GM21447 (cell line): Measurements from ENCODE around the gene SNUPN.

Source experiments
- ATAC-seq: cut with Tn5 transposase; IDR thresholded peaks from one replicate; pipeline ENCODE4 v1.9.1; 2021; ENCODE audit not compliant: unreplicated experiment

The SNUPN gene

DNA sequence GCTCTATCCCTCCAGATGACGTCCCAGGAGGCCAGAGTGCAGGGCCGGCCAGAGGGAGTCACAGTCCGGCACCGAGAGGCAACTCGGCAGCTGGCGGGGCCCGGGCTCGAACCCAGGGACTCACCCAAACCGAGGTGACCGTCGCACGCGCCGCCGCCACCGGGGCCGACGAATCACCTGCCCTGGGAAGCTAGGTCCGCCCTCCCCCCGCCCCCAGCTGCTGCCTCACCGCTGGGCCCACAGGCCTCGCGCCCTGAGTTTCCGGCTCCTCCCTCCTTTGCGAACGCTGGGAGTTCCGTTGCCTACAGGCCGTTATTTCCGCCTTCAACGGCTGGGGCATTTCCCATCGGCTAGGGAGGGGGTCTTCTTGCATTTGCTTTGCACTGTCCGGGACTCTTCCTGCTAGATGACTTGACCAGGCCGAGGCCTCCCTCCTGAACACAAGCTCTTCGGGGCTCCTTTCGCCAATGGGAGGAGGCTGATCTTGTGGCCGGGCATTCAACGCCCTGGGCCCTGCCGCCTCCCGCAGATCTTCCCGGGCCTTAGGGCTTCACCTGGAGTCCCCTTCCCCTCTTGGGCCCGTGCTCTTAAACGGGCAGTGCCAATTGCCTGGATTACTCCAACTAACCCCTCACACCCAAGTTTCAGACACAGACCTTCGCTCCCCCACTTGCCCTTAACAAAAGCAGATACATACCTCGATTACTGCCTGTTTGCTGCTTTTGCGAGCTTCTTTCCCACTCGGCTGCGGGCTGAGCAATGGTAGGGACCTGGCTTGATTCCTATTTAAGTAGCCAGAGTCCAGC lies at the start of gene SNUPN:
Gene SNUPN (minus strand): TSS at position 184 of the 806 bp plus-strand sequence. CDS start 4,674 bp downstream, outside the sequence.
- ATAC-seq: peak; percentile 85

- no peak for ATAC-seq
These were observed 48.8 kb upstream of the SNUPN start for GRCh38 chr15:75674366-75674765.

DNA sequence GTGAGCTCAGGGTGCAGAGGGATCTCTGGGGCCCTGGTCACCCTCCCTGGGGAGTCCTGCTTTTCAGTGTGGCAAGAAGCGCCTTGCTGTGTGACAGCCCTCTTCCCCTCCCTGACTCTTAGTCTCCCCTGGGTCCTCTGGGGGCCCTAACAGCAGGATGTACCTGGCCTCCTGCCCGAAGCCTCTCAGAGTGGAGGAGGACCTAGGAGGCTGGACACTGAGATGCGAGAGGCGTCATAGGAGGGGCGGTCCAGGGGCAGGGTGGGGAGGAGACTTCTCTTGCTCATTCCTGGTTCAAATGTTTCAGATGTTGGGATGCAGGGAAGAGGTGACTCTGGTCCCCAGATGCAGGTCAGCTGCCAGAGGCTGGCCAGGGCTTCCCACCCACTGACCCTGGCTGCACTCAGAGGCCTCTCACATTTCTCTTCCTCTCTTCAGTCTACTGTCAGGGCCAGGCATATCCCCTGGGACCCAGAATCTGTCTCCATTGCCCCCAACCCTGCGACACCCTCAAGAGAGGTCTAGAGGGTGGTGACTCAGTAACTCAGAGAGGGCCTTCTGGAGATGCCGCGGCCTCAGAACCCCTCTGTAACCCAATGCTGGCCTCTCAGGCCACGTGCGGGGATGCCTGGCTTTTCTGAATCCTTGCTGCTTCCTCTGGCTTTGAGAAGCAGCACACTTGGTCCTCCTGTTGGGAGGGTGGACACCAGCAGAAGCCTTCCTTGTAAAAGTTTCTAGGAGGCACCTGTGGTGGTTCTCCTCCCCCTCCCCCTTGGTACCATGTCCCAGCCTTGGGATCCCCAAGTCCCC lies 48.1 kb upstream of the SNUPN start:
- no peak for ATAC-seq

- ATAC-seq: no peak
These were observed 47.3 kb upstream of the SNUPN start for GRCh38 chr15:75672646-75673425.

- ATAC-seq: no peak
These were observed 46.4 kb upstream of the SNUPN start for GRCh38 chr15:75671730-75672602.

- ATAC-seq: no peak
These were observed 44.3 kb upstream of the SNUPN start for GRCh38 chr15:75669879-75670212.

DNA sequence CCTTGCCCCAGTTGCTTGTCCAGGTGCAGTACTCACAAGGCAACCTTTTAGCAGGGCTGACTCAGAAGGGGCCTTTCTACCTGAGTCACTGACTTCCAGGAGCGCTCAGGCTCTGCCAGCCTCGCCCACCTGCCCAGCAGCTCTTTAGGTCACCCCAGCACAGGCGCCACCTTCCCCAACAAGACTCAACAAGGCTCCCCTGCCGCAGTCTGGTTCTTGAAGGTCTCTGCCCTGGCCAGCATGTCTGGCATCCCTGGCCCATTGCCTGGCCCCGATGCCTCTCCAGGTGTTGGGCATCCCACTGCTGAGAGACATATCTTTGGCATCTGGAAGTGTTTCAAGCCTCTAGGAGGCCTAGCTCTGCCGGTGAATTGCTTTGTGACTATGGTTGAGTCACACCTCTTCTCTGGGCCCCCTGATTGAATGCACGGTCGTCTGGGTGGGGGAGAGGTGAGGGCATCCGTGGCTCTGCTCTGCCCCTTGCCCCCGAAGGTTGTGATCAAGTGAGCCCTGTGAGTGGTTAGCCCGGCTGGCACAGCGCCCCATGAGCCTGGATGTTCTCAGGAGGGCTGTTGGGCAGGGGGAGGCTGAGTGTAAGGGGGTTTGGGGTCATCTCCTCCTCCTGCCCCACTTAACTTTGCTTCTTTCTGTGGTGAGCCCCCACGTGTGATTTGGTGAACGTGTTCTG lies 43.8 kb upstream of the SNUPN start:
- no peak for ATAC-seq

DNA sequence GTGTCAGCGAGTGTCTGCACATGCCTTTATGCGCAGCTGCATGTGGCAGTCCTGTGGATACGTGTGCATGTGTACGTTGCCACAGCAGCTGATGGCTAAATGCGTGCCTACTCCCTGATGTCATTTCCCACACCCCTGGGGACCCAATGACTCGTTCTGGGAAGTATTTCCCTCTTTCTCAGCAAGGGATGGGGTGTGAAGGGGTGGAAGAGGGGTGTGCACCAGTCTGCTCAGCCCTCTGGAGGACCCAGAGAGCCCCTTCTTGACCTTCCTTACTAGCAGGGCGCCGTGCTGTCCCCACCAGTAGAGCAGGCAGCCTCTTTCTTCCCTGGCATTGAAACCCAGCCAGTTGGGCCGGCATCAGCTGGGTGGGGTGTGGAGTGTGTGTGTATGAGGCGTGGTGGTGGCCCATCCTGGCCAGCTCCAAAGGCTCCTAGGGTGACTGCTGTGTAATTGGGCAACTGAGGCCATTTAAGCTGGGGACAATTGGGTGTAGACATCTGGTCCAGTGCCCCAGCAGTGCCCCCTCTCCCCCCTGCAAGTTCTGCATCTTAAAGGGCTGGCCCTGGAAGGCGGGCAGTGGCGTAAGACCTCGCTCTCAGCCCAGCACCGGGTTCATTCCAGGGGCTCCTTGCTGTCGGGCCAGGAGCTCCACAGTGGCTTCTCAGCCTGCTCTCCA lies 41.4 kb upstream of the SNUPN start:
- no peak for ATAC-seq

DNA sequence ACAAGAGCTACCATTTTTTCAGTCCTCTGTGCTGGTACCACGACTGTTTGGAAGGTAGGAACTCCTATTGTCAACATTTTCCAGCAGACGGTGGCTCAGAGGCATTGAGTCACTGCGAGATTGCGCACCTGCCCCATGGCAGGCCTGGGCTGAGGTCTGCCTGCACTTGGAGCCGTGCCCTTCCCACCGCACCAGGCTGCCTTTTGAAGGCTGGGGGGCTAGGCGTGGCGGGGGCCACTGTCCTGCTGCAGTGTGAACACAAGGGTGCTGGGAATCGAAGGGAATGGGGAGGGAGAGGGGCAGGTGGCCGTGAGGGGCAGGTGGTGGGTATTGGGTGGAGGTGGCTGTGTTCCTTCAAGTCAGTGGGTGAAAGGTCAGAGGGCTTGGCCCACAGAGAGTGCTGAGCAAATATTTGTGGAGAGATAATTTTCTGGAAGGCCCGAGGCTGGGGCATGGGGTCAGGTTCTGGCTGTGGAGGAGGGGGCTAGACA lies 38.5 kb upstream of the SNUPN start:
- ATAC-seq: no peak

DNA sequence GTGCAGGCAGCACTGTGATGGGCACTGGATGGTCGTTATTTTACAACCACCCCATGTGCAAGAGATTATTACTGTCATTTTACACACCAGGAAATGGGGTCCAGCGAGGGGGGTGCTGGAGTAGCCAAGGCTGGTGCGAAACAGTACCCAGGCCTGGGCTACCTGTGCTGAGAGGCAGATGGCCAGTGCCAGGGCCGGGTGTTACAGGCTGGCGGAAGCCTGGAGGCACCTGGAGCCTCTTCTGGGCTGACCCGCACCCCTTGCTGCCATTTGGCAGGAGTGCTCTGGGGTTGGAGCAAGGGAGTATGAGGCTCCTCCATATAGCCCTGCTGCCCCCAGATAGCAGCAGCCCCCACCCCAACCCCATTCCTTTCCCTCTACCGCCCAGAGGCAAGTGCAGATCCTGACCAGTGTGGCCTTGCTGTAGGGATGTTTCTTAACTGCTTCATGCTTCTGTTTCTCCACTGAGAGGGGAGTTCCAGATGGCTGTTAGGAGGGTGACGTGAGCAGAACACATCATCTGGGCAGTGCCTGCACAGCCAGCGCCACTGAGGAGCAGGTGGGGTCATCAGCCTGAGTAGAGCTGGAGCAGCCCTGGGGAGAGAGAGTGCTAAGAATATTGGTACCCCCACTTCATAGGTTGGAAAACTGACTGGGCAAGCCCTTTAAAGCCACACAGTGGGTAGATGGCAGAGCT lies 37.4 kb upstream of the SNUPN start:
- no peak for ATAC-seq

- no peak for ATAC-seq
These were observed 36.2 kb upstream of the SNUPN start for GRCh38 chr15:75661756-75662140.

- ATAC-seq: no peak
These were observed 35.7 kb upstream of the SNUPN start for GRCh38 chr15:75661100-75661755.

- no peak for ATAC-seq
These were observed 34.6 kb upstream of the SNUPN start for GRCh38 chr15:75659928-75660645.

DNA sequence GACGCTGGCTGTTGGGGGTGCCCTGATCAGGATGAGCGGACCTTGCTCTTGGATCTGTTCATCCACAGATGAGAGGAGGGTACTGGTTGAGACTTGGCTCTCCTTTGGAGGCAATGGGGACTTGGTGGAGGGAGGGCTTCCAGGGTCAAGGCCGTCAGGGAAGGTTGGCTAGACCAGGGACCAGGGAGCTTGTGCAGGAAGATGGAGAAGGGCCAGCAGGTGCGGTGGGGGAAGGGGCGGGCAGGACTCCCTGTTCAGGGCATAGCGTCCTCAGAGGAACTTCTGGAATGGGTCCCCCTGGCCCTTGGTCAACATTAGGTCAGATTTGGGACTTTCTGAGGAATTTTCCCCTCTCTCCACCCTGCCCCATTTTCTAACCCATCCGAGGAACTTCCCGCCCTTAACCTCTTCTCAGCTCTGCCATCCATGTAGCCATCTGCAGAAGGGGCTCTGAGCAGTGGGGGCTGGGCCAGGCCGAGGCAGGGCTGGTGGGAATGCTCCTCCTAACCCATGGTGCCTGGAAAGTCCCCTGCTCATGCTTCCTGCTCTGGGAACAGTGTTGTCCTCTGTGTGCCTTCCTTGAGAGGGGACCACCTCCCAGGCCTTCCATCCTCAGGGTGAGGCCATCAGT lies 33.7 kb upstream of the SNUPN start:
- ATAC-seq: no peak

GRCh38 chr15:75656813-75657212 lies 31.3 kb upstream of the SNUPN start:
- no peak for ATAC-seq

DNA sequence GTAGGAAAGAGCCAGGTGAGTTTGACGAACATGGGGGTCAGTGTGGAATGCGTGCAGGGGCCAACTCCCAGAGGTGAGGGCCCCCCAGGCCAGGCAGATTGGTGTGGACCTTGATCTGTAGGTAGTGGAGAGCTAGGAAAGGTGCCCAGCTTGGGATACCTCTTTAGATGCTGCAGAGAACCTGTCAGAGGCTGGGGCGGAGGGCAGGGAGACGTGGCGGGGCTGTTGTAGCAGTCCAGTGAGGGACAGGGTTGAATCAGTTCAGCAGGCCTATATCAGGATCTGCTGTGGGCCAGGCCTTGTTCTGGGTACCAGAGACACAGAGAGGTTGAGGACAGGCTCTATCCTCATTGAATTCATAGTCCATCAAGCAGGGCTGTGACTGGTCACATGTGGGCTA lies 30.8 kb upstream of the SNUPN start:
- ATAC-seq: no peak

GRCh38 chr15:75655931-75656330 lies 30.4 kb upstream of the SNUPN start:
- ATAC-seq: no peak
